ENCODE results near the gene SKAP2.

SKAP2 gene

GRCh38 chr7:26691886-26692285 is 172.5 kb downstream of the SKAP2 start:
- DNase-seq = no peak

- no peak for DNase-seq
Observed at GRCh38 chr7:26691406-26691805, 173.0 kb downstream of the SKAP2 start.

- DNase-seq = no peak
Observed at GRCh38 chr7:26690135-26690805, 174.1 kb downstream of the SKAP2 start.

- no peak for DNase-seq
Observed at GRCh38 chr7:26688936-26689506, 175.4 kb downstream of the SKAP2 start.

GRCh38 chr7:26688388-26688787 is 176.0 kb downstream of the SKAP2 start:
- DNase-seq = peak; percentile 13

GRCh38 chr7:26687032-26687431 is 177.4 kb downstream of the SKAP2 start:
- DNase-seq = no peak

- DNase-seq = peak; percentile 66
Observed at GRCh38 chr7:26686448-26686981, 177.9 kb downstream of the SKAP2 start.

GRCh38 chr7:26685606-26686005 is 178.8 kb downstream of the SKAP2 start:
- DNase-seq = no peak

GRCh38 chr7:26684447-26684846 is 179.9 kb downstream of the SKAP2 start:
- no peak for DNase-seq

GRCh38 chr7:26683277-26683676 is 181.1 kb downstream of the SKAP2 start:
- DNase-seq = no peak

GRCh38 chr7:26681819-26682418 is 182.5 kb downstream of the SKAP2 start:
- peak; percentile 35 for DNase-seq

GRCh38 chr7:26680587-26680986 is 183.8 kb downstream of the SKAP2 start:
- no peak for DNase-seq

GRCh38 chr7:26675143-26675887 is 189.1 kb downstream of the SKAP2 start:
- DNase-seq = no peak

GRCh38 chr7:26673858-26674257 is 190.5 kb downstream of the SKAP2 start:
- DNase-seq = no peak

- DNase-seq = peak; percentile 65
Observed at GRCh38 chr7:26673271-26673670, 191.1 kb downstream of the SKAP2 start.

GRCh38 chr7:26670841-26671240 is 193.5 kb downstream of the SKAP2 start:
- no peak for DNase-seq

- no peak for DNase-seq
Observed at GRCh38 chr7:26670290-26670689, 194.1 kb downstream of the SKAP2 start.

GRCh38 chr7:26668821-26669220 is 195.6 kb downstream of the SKAP2 start:
- no peak for DNase-seq

- peak; percentile 97 for DNase-seq
Observed at GRCh38 chr7:26667514-26668133, 196.8 kb downstream of the SKAP2 start.

- no peak for DNase-seq
Observed at GRCh38 chr7:26664735-26665416, 199.5 kb downstream of the SKAP2 start.

- DNase-seq = no peak
Observed at GRCh38 chr7:26664274-26664673, 200.1 kb downstream of the SKAP2 start.

GRCh38 chr7:26663874-26664273 is 200.5 kb downstream of the SKAP2 start:
- no peak for DNase-seq
